Activated naive CD8-positive, alpha-beta T cell treated with anti-CD3 and anti-CD28 coated beads, Interleukin-2, amount 10 ng/mL, durations not matched to agents 7 days and 5 days (primary cell): ENCODE measurements around the gene EMID1. TPM values are rescaled to one million over a fixed set of nuclear protein-coding genes. Genes with fewer than 3 reads are reported as not detected.

Experiments used
- ATAC-seq: fragments of 150-1000 bp; cut with Tn5 transposase; one replicate; pipeline ENCODE4 v1.10.0; 2021; ENCODE audit warnings: low read depth, moderate library complexity
- POLR2A ChIA-PET: fragments of 350-600 bp; sonication (Branson Sonifier 250); formaldehyde crosslinking; loops from one replicate; lab custom pipeline; 2021; ENCODE audit warnings: antibody characterized with exemption; lab: Charles Lee
- DNase-seq: peaks from one replicate; pipeline ENCODE4 v3.0.0; 2021
- H3K27ac Mint-ChIP-seq: one replicate; pipeline ENCODE4 v1.8.0; 2022; ENCODE audit warnings: mild to moderate bottlenecking, mixed read lengths
- H3K27me3 Mint-ChIP-seq: one replicate; pipeline ENCODE4 v1.8.0; 2022; ENCODE audit warnings: mild to moderate bottlenecking, moderate library complexity, mixed read lengths
- H3K36me3 Mint-ChIP-seq: one replicate; pipeline ENCODE4 v1.8.0; 2021; ENCODE audit warnings: mild to moderate bottlenecking, mixed read lengths
- H3K4me1 Mint-ChIP-seq: one replicate; pipeline ENCODE4 v1.8.0; 2021; ENCODE audit warnings: mixed read lengths
- H3K4me3 Mint-ChIP-seq: one replicate; pipeline ENCODE4 v1.8.0; 2022; ENCODE audit warnings: mild to moderate bottlenecking, moderate library complexity, mixed read lengths
- H3K9me3 Mint-ChIP-seq: one replicate; pipeline ENCODE4 v1.8.0; 2021; ENCODE audit warnings: mixed read lengths
- total RNA-seq, 2 experiments: library from RNA; stranded (reverse); gene quantifications; one replicate each; pipeline ENCODE4 v1.2.3, GENCODE V29; 2021

EMID1 gene
- total RNA-seq, 2 experiments from 2014 or later, result not detected

- Mint-ChIP-seq H3K27me3 (peaks cover 17% of the 10 kb centered on the region), H3K36me3 (no peaks in the 10 kb centered on the region), H3K9me3 (no peaks in the 10 kb centered on the region), H3K4me3 (no peak overlapping the region), H3K27ac (no peak overlapping the region), H3K4me1 (no peaks in the 10 kb centered on the region)
- no peak for DNase-seq
- POLR2A ChIA-PET, result no interaction called here
- ATAC-seq, result no peak
These were observed 21.5 kb upstream of the EMID1 start for GRCh38 chr22:29183971-29184848.

GRCh38 chr22:29184849-29185490 lies 20.7 kb upstream of the EMID1 start:
- Mint-ChIP-seq H3K27ac (no peak overlapping the region), H3K4me1 (no peaks in the 10 kb centered on the region), H3K27me3 (peaks cover 11% of the 10 kb centered on the region), H3K36me3 (no peaks in the 10 kb centered on the region), H3K4me3 (no peak overlapping the region), H3K9me3 (no peaks in the 10 kb centered on the region)
- DNase-seq, result no peak
- no peak for ATAC-seq
- POLR2A ChIA-PET, result no interaction called here

GRCh38 chr22:29186302-29186701 lies 19.4 kb upstream of the EMID1 start:
- Mint-ChIP-seq H3K4me3 (no peak overlapping the region), H3K4me1 (no peaks in the 10 kb centered on the region)
- POLR2A ChIA-PET, result no interaction called here

GRCh38 chr22:29187831-29188230 lies 17.9 kb upstream of the EMID1 start:
- no peaks in the 10 kb centered on the region for H3K4me1 Mint-ChIP-seq
- H3K9me3 Mint-ChIP-seq, result no peaks in the 10 kb centered on the region
- ATAC-seq, result no peak
- POLR2A ChIA-PET, result no interaction called here
- no peak overlapping the region for H3K4me3 Mint-ChIP-seq
- no peak overlapping the region for H3K27ac Mint-ChIP-seq
- H3K36me3 Mint-ChIP-seq, result no peaks in the 10 kb centered on the region
- DNase-seq, result no peak
- H3K27me3 Mint-ChIP-seq, result peaks cover 7% of the 10 kb centered on the region

More at GRCh38 chr22:29186302-29186701, 19.4 kb upstream of the EMID1 start:
- H3K27ac Mint-ChIP-seq, result no peak overlapping the region
- ATAC-seq, result no peak
- peaks cover 7% of the 10 kb centered on the region for H3K27me3 Mint-ChIP-seq
- no peak for DNase-seq
- no peaks in the 10 kb centered on the region for H3K9me3 Mint-ChIP-seq
- H3K36me3 Mint-ChIP-seq, result no peaks in the 10 kb centered on the region

- no peak for DNase-seq
- Mint-ChIP-seq H3K27me3 (peaks cover 7% of the 10 kb centered on the region), H3K36me3 (no peaks in the 10 kb centered on the region), H3K4me1 (no peaks in the 10 kb centered on the region), H3K4me3 (no peak overlapping the region), H3K27ac (no peak overlapping the region), H3K9me3 (no peaks in the 10 kb centered on the region)
- ATAC-seq, result no peak
- POLR2A ChIA-PET, result no interaction called here
These were observed 15.6 kb upstream of the EMID1 start for GRCh38 chr22:29190051-29190450.

GRCh38 chr22:29190918-29191317 lies 14.8 kb upstream of the EMID1 start:
- no peaks in the 10 kb centered on the region for H3K9me3 Mint-ChIP-seq
- H3K4me1 Mint-ChIP-seq, result no peaks in the 10 kb centered on the region
- no peaks in the 10 kb centered on the region for H3K36me3 Mint-ChIP-seq
- H3K27ac Mint-ChIP-seq, result no peak overlapping the region
- H3K4me3 Mint-ChIP-seq, result no peak overlapping the region
- H3K27me3 Mint-ChIP-seq, result peaks cover 7% of the 10 kb centered on the region
- POLR2A ChIA-PET, result no interaction called here
- no peak for DNase-seq
- no peak for ATAC-seq

GRCh38 chr22:29193021-29193420 lies 12.7 kb upstream of the EMID1 start:
- Mint-ChIP-seq H3K27me3 (peaks cover 21% of the 10 kb centered on the region), H3K36me3 (no peaks in the 10 kb centered on the region), H3K27ac (no peak overlapping the region), H3K4me1 (no peaks in the 10 kb centered on the region), H3K9me3 (no peaks in the 10 kb centered on the region), H3K4me3 (no peak overlapping the region)
- no peak for ATAC-seq
- no peak for DNase-seq
- POLR2A ChIA-PET, result interaction anchor here (0.6 kb wide), 1 partner anchor 200 kb away, joined by 5 read pairs; no protein-coding TSS in a partner anchor

GRCh38 chr22:29194184-29194583 lies 11.5 kb upstream of the EMID1 start:
- no peak for ATAC-seq
- no peaks in the 10 kb centered on the region for H3K4me1 Mint-ChIP-seq
- no peak overlapping the region for H3K4me3 Mint-ChIP-seq
- DNase-seq, result no peak
- no peak overlapping the region for H3K27ac Mint-ChIP-seq
- H3K9me3 Mint-ChIP-seq, result no peaks in the 10 kb centered on the region
- peaks cover 23% of the 10 kb centered on the region for H3K27me3 Mint-ChIP-seq
- POLR2A ChIA-PET, result no interaction called here
- H3K36me3 Mint-ChIP-seq, result no peaks in the 10 kb centered on the region

- H3K4me3 Mint-ChIP-seq, result no peak overlapping the region
- no peaks in the 10 kb centered on the region for H3K36me3 Mint-ChIP-seq
- POLR2A ChIA-PET, result no interaction called here
- H3K27me3 Mint-ChIP-seq, result peaks cover 30% of the 10 kb centered on the region
- DNase-seq, result no peak
- ATAC-seq, result no peak
- H3K27ac Mint-ChIP-seq, result no peak overlapping the region
- no peaks in the 10 kb centered on the region for H3K4me1 Mint-ChIP-seq
- no peaks in the 10 kb centered on the region for H3K9me3 Mint-ChIP-seq
These were observed 10.4 kb upstream of the EMID1 start for GRCh38 chr22:29195118-29195963.

- no peaks in the 10 kb centered on the region for H3K9me3 Mint-ChIP-seq
- H3K36me3 Mint-ChIP-seq, result no peaks in the 10 kb centered on the region
- no peaks in the 10 kb centered on the region for H3K4me1 Mint-ChIP-seq
- POLR2A ChIA-PET, result no interaction called here
- DNase-seq, result no peak
- no peak for ATAC-seq
- peaks cover 35% of the 10 kb centered on the region for H3K27me3 Mint-ChIP-seq
- no peak overlapping the region for H3K4me3 Mint-ChIP-seq
- H3K27ac Mint-ChIP-seq, result no peak overlapping the region
These were observed 9.6 kb upstream of the EMID1 start for GRCh38 chr22:29195964-29196666.

- H3K27ac Mint-ChIP-seq, result no peak overlapping the region
- ATAC-seq (no peak), DNase-seq (no peak)
- POLR2A ChIA-PET, result no interaction called here
- peaks cover 43% of the 10 kb centered on the region for H3K27me3 Mint-ChIP-seq
- peaks cover 7% of the 10 kb centered on the region for H3K4me1 Mint-ChIP-seq
- no peak overlapping the region for H3K4me3 Mint-ChIP-seq
- H3K36me3 Mint-ChIP-seq, result no peaks in the 10 kb centered on the region
- H3K9me3 Mint-ChIP-seq, result no peaks in the 10 kb centered on the region
These were observed 8.6 kb upstream of the EMID1 start for GRCh38 chr22:29197096-29197495.

GRCh38 chr22:29198240-29198639 lies 7.5 kb upstream of the EMID1 start:
- H3K36me3 Mint-ChIP-seq, result no peaks in the 10 kb centered on the region
- no peak for DNase-seq
- no peaks in the 10 kb centered on the region for H3K9me3 Mint-ChIP-seq
- H3K4me1 Mint-ChIP-seq, result peaks cover 14% of the 10 kb centered on the region
- no peak overlapping the region for H3K27ac Mint-ChIP-seq
- POLR2A ChIA-PET, result no interaction called here
- peaks cover 43% of the 10 kb centered on the region for H3K27me3 Mint-ChIP-seq
- no peak overlapping the region for H3K4me3 Mint-ChIP-seq
- no peak for ATAC-seq
